Neural cell (in vitro differentiated cells): ENCODE data around the gene RNF123. TPM values are rescaled to one million over a fixed set of nuclear protein-coding genes. Genes with fewer than 3 reads are reported as not detected.
"Not testable (repeated sequence)": the region's sequence is repeated elsewhere in the genome, so short reads cannot be mapped to it uniquely, and the experiment has no call there.

Experiments
- H2AFZ ChIP-seq: fragments of 200-600, 300-800 bp; sonication (generic), shearing (Covaris generic); 2 replicates; pipeline ENCODE4 v1.6.0; 2014; ENCODE audit warnings: low read depth, mild to moderate bottlenecking, antibody characterized with exemption, low read length, moderate library complexity
- H3F3A ChIP-seq: fragments of 200-600 bp; shearing (Covaris generic); 2 replicates; pipeline ENCODE4 v1.6.1; 2016; ENCODE audit warnings: mild to moderate bottlenecking, moderate library complexity, mixed read lengths, antibody characterized with exemption, low read length; ENCODE audit not compliant: insufficient read depth, poor library complexity, severe bottlenecking
- H3K27ac ChIP-seq: fragments of 200-600, 300-800 bp; sonication (generic), shearing (Covaris generic); 2 replicates; pipeline ENCODE4 v1.5.1; 2014; ENCODE audit warnings: mild to moderate bottlenecking, low read length, moderate library complexity
- H3K27me3 ChIP-seq: fragments of 300-800, 200-600 bp; sonication (generic), shearing (Covaris generic); 2 replicates; pipeline ENCODE4 v1.6.0; 2014; ENCODE audit warnings: mild to moderate bottlenecking, low read depth, low read length, moderate library complexity; ENCODE audit not compliant: insufficient read depth
- H3K36me3 ChIP-seq: fragments of 300-800, 200-600 bp; sonication (generic), shearing (Covaris generic); 2 replicates; pipeline ENCODE4 v1.5.1; 2014; ENCODE audit warnings: mild to moderate bottlenecking, antibody characterized with exemption, low read length, moderate library complexity; ENCODE audit not compliant: insufficient read depth
- H3K4me2 ChIP-seq: fragments of 300-800, 200-600 bp; sonication (generic), shearing (Covaris generic); 2 replicates; pipeline ENCODE4 v1.6.0; 2014; ENCODE audit warnings: mild to moderate bottlenecking, low read length
- H3K4me3 ChIP-seq: fragments of 300-800, 200-600 bp; sonication (generic), shearing (Covaris generic); 2 replicates; pipeline ENCODE4 v1.5.1; 2014; ENCODE audit warnings: mild to moderate bottlenecking, low read length, moderate library complexity
- H3K79me2 ChIP-seq: fragments of 200-600 bp; shearing (Covaris generic); replicated peaks from 2 replicates; pipeline ENCODE4 v1.6.0; 2014; ENCODE audit warnings: mild to moderate bottlenecking, low read length, moderate library complexity; ENCODE audit not compliant: insufficient read depth
- H3K9ac ChIP-seq: fragments of 300-800, 200-600 bp; sonication (generic), shearing (Covaris generic); 2 replicates; pipeline ENCODE4 v1.6.1; 2016; ENCODE audit warnings: mild to moderate bottlenecking, low read length, mixed read lengths
- H3K9me2 ChIP-seq: fragments of 200-600 bp; shearing (Covaris generic); 2 replicates; pipeline ENCODE4 v1.6.1; 2016; ENCODE audit warnings: mild to moderate bottlenecking, low read length, mixed read lengths; ENCODE audit not compliant: insufficient read depth
- H3K9me3 ChIP-seq: fragments of 200-600, 300-800 bp; sonication (generic), shearing (Covaris generic); 2 replicates; pipeline ENCODE4 v1.6.1; 2016; ENCODE audit warnings: mild to moderate bottlenecking, mixed run types, low read length, moderate library complexity, mixed read lengths
- H4K20me1 ChIP-seq: fragments of 200-600 bp; shearing (Covaris generic); 2 replicates; pipeline ENCODE4 v1.6.1; 2016; ENCODE audit warnings: mild to moderate bottlenecking, mixed run types; ENCODE audit not compliant: insufficient read depth
- polyA plus RNA-seq: library from polyadenylated mRNA; depleted of rRNA; stranded (reverse); fragments of >200 nt; gene quantifications from 2 replicates; pipeline ENCODE4 v1.2.3, GENCODE V29; 2014

The RNF123 gene
- polyA plus RNA-seq, 1 donor from 2014 or later = 27.4 TPM

- H3K9me3 ChIP-seq, H3K9me2 ChIP-seq, H3K9ac ChIP-seq, H3F3A ChIP-seq, H3K27ac ChIP-seq, H3K27me3 ChIP-seq, H3K4me2 ChIP-seq, H3K36me3 ChIP-seq, H3K4me3 ChIP-seq, H4K20me1 ChIP-seq, H2AFZ ChIP-seq, H3K79me2 ChIP-seq: not testable (repeated sequence)
Observed at GRCh38 chr3:49685103-49685502, 4.3 kb upstream of the RNF123 start.

- not testable (repeated sequence) for H3K4me2 ChIP-seq, H3K36me3 ChIP-seq, H3K27me3 ChIP-seq, H4K20me1 ChIP-seq, H2AFZ ChIP-seq, H3K9ac ChIP-seq, H3K79me2 ChIP-seq, H3K27ac ChIP-seq, H3F3A ChIP-seq, H3K9me3 ChIP-seq, H3K9me2 ChIP-seq, H3K4me3 ChIP-seq
Observed at GRCh38 chr3:49685846-49686245, 3.5 kb upstream of the RNF123 start.

GRCh38 chr3:49686346-49686745 is 3.0 kb upstream of the RNF123 start:
- H3F3A ChIP-seq, H3K9ac ChIP-seq, H3K9me3 ChIP-seq, H3K79me2 ChIP-seq, H3K9me2 ChIP-seq, H3K4me3 ChIP-seq, H3K36me3 ChIP-seq, H2AFZ ChIP-seq, H3K27ac ChIP-seq, H4K20me1 ChIP-seq, H3K4me2 ChIP-seq, H3K27me3 ChIP-seq: not testable (repeated sequence)

- not testable (repeated sequence) for H3K4me3 ChIP-seq, H3F3A ChIP-seq, H3K9me3 ChIP-seq, H3K79me2 ChIP-seq, H3K27me3 ChIP-seq, H3K9me2 ChIP-seq, H3K27ac ChIP-seq, H3K9ac ChIP-seq, H3K4me2 ChIP-seq, H2AFZ ChIP-seq, H4K20me1 ChIP-seq, H3K36me3 ChIP-seq
Observed at GRCh38 chr3:49686769-49687423, 2.5 kb upstream of the RNF123 start.

- not testable (repeated sequence) for H3K9me3 ChIP-seq, H3K9ac ChIP-seq, H3K36me3 ChIP-seq, H3K79me2 ChIP-seq, H2AFZ ChIP-seq, H4K20me1 ChIP-seq, H3K9me2 ChIP-seq, H3K27me3 ChIP-seq, H3F3A ChIP-seq, H3K4me3 ChIP-seq, H3K27ac ChIP-seq, H3K4me2 ChIP-seq
Observed at GRCh38 chr3:49687424-49687795, 1.9 kb upstream of the RNF123 start.

GRCh38 chr3:49688338-49689045 is 865 bp upstream of the RNF123 start:
- peak overlapping the region; percentile 79 for H3K27ac ChIP-seq
- H2AFZ ChIP-seq = peak overlapping the region; percentile 89
- peak overlapping the region; percentile 78 for H3K9ac ChIP-seq

GRCh38 chr3:49689908-49690624 is 709 bp downstream of the RNF123 start:
- H3K27me3 ChIP-seq, H3K9me2 ChIP-seq: not testable (repeated sequence)
- H3K27ac ChIP-seq = peak overlapping the region; percentile 56

More at GRCh38 chr3:49688338-49689045, 865 bp upstream of the RNF123 start:
- H3K36me3 ChIP-seq, H3F3A ChIP-seq, H3K27me3 ChIP-seq, H3K9me2 ChIP-seq, H3K9me3 ChIP-seq, H3K79me2 ChIP-seq, H4K20me1 ChIP-seq: not testable (repeated sequence)
- peak overlapping the region; percentile 86 for H3K4me3 ChIP-seq
- peak overlapping the region; percentile 82 for H3K4me2 ChIP-seq

GRCh38 chr3:49690856-49691255 is 1.5 kb downstream of the RNF123 start:
- not testable (repeated sequence) for H3K9me3 ChIP-seq, H3K27ac ChIP-seq, H3K9me2 ChIP-seq, H2AFZ ChIP-seq, H3F3A ChIP-seq, H3K4me2 ChIP-seq, H3K27me3 ChIP-seq, H3K36me3 ChIP-seq, H3K9ac ChIP-seq, H3K79me2 ChIP-seq, H4K20me1 ChIP-seq
- H3K4me3 ChIP-seq = peak overlapping the region; percentile 86

More at GRCh38 chr3:49689908-49690624, 709 bp downstream of the RNF123 start:
- H3K4me2 ChIP-seq = peak overlapping the region; percentile 61
- not testable (repeated sequence) for H3K9me3 ChIP-seq, H4K20me1 ChIP-seq, H3K36me3 ChIP-seq, H3K79me2 ChIP-seq, H3F3A ChIP-seq
- H3K4me3 ChIP-seq = peak overlapping the region; percentile 86
- H2AFZ ChIP-seq = peak overlapping the region; percentile 56
- peak overlapping the region; percentile 78 for H3K9ac ChIP-seq
